SK-N-SH (cell line): ENCODE data around the gene PLD3. TPM values are rescaled to one million over a fixed set of nuclear protein-coding genes. Genes with fewer than 3 reads are reported as not detected.

Experiments
- CTCF ChIA-PET: fragments of 300-600, 350-600 bp; formaldehyde crosslinking; extraction: SDS; loops from one replicate; lab custom pipeline; 2021; lab: Yijun Ruan, JAX
- POLR2A ChIA-PET: fragments of 350-600 bp; sonication (Branson Sonifier 250); formaldehyde crosslinking; extraction: SDS; loops from one replicate; lab custom pipeline; 2020; ENCODE audit warnings: antibody characterized with exemption, inconsistent platforms; lab: Yijun Ruan, JAX
- DNase-seq: peaks from one replicate; pipeline ENCODE4 v3.0.0; 2012
- H2AFZ ChIP-seq: fragments of 200-600 bp; sonication (generic); 2 replicates; pipeline ENCODE4 v1.8.1; 2016; ENCODE audit warnings: antibody characterized with exemption, mild to moderate bottlenecking, low read depth
- H3F3A ChIP-seq: fragments of 200-600 bp; sonication (generic); replicated peaks from 2 replicates; pipeline ENCODE3; 2016; ENCODE audit warnings: antibody characterized with exemption, mild to moderate bottlenecking; ENCODE audit not compliant: insufficient read depth
- H3K27ac ChIP-seq, 2 experiments: fragments of 200-500 bp in 1 of 2; fragments of 200-600 bp in 1 of 2; sonication (Bioruptor generic) in 1 of 2; sonication (generic), shearing (Covaris generic) in 1 of 2; 2 replicates each; pipeline versions ENCODE4 v1.5.1 to v1.6.1; 2014 to 2016; ENCODE audit warnings: low read depth in 2 of 2, inconsistent platforms in 1 of 2, low read length in 1 of 2, mild to moderate bottlenecking in 1 of 2, mixed read lengths in 1 of 2
- H3K27me3 ChIP-seq: fragments of 200-600 bp; sonication (generic), shearing (Covaris generic); 2 replicates; pipeline ENCODE4 v1.6.1; 2016; ENCODE audit warnings: mixed run types; ENCODE audit not compliant: insufficient read depth
- H3K36me3 ChIP-seq, 2 experiments: fragments of 200-500 bp in 1 of 2; fragments of 200-600 bp in 1 of 2; sonication (Bioruptor generic) in 1 of 2; sonication (generic) in 1 of 2; replicated peaks in 1 of 2; 2 replicates each; pipeline versions ENCODE3 to v1.5.1; 2014 to 2016; ENCODE audit warnings: low read length in 1 of 2, mild to moderate bottlenecking in 1 of 2; ENCODE audit not compliant: insufficient read depth in 2 of 2, control insufficient read depth in 1 of 2
- H3K4me1 ChIP-seq, 2 experiments: fragments of 200-500 bp in 1 of 2; fragments of 200-600 bp in 1 of 2; sonication (Bioruptor generic) in 1 of 2; sonication (generic), shearing (Covaris generic) in 1 of 2; 2 replicates each; pipeline versions ENCODE4 v1.5.1 to v1.6.1; 2014 to 2016; ENCODE audit warnings: low read depth in 1 of 2, low read length in 1 of 2, mixed run types in 1 of 2; ENCODE audit not compliant: insufficient read depth in 2 of 2, control insufficient read depth in 1 of 2
- H3K4me2 ChIP-seq: fragments of 200-600 bp; sonication (generic), shearing (Covaris generic); 2 replicates; pipeline ENCODE4 v1.6.1; 2017; ENCODE audit warnings: mixed run types
- H3K4me3 ChIP-seq, 2 experiments: fragments of 200-500 bp in 1 of 2; fragments of 200-600 bp in 1 of 2; sonication (Bioruptor generic) in 1 of 2; sonication (generic), shearing (Covaris generic) in 1 of 2; 2 replicates each; pipeline versions ENCODE4 v1.5.1 to v1.8.1; 2014 to 2016; ENCODE audit warnings: low read depth in 2 of 2, inconsistent platforms in 1 of 2, low read length in 1 of 2, mild to moderate bottlenecking in 1 of 2, mixed read lengths in 1 of 2, moderate library complexity in 1 of 2
- H3K79me2 ChIP-seq: fragments of 200-600 bp; sonication (generic); 2 replicates; pipeline ENCODE4 v1.8.1; 2017; ENCODE audit warnings: mild to moderate bottlenecking; ENCODE audit not compliant: insufficient read depth
- H3K9ac ChIP-seq: fragments of 200-600 bp; sonication (generic); 2 replicates; pipeline ENCODE4 v1.6.1; 2017; ENCODE audit warnings: mixed run types
- H3K9me2 ChIP-seq: fragments of 200-600 bp; sonication (generic); 2 replicates; pipeline ENCODE4 v1.6.1; 2017; ENCODE audit warnings: mixed run types
- H3K9me3 ChIP-seq: fragments of 200-600 bp; sonication (generic); 2 replicates; pipeline ENCODE4 v1.6.1; 2017; ENCODE audit warnings: mixed run types, mild to moderate bottlenecking, moderate library complexity
- H4K20me1 ChIP-seq: fragments of 200-600 bp; sonication (generic); 2 replicates; pipeline ENCODE4 v1.6.1; 2017; ENCODE audit warnings: mild to moderate bottlenecking, mixed run types; ENCODE audit not compliant: insufficient read depth
- CTCF ChIP-seq: fragments of 200-600 bp; sonication (generic); IDR thresholded peaks from 2 replicates; pipeline ENCODE4 v1.6.1; 2017; ENCODE audit warnings: antibody characterized with exemption, mild to moderate bottlenecking, moderate library complexity
- ELF1 ChIP-seq: IDR thresholded peaks from 2 replicates; pipeline ENCODE4 v1.4.0; 2012
- EP300 ChIP-seq, 2 experiments: IDR thresholded peaks; 2 replicates each; pipeline versions ENCODE4 v1.4.0 to v1.6.1; 2012; ENCODE audit warnings: borderline replicate concordance in 1 of 2, low read depth in 1 of 2, low read length in 1 of 2
- EZH2phosphoT487 ChIP-seq: fragments of 200-600 bp; sonication (generic); IDR thresholded peaks from 2 replicates; pipeline ENCODE4 v1.6.1; 2017; ENCODE audit warnings: low read depth, mixed run types, mild to moderate bottlenecking, antibody characterized with exemption, moderate library complexity, borderline replicate concordance
- FOSL2 ChIP-seq: IDR thresholded peaks from 2 replicates; pipeline ENCODE4 v1.4.0; 2012; ENCODE audit warnings: low read depth, mild to moderate bottlenecking, moderate library complexity, borderline replicate concordance
- FOXJ3 ChIP-seq: sonication (generic); formaldehyde crosslinking; IDR thresholded peaks from 2 replicates; pipeline ENCODE4 v1.5.1; 2020; ENCODE audit warnings: mild to moderate bottlenecking, missing genetic modification reagents
- FOXM1 ChIP-seq: IDR thresholded peaks from 2 replicates; pipeline ENCODE4 v1.4.0; 2012; ENCODE audit warnings: low read depth, mild to moderate bottlenecking
- GABPA ChIP-seq: IDR thresholded peaks from 2 replicates; pipeline ENCODE4 v1.4.0; 2012; ENCODE audit warnings: low read depth, mild to moderate bottlenecking
- IRF3 ChIP-seq: fragments of 150-350 bp; IDR thresholded peaks from 2 replicates; pipeline ENCODE4 v1.6.1; 2016; ENCODE audit warnings: mild to moderate bottlenecking, low read depth, low read length
- JUND ChIP-seq: IDR thresholded peaks from 2 replicates; pipeline ENCODE4 v1.4.0; 2012
- MEF2A ChIP-seq: IDR thresholded peaks from 2 replicates; pipeline ENCODE4 v1.4.0; 2012; ENCODE audit warnings: low read depth, borderline replicate concordance
- NFIC ChIP-seq: IDR thresholded peaks from 2 replicates; pipeline ENCODE4 v1.4.0; 2012; ENCODE audit warnings: borderline replicate concordance
- NRF1 ChIP-seq: IDR thresholded peaks from 2 replicates; pipeline ENCODE4 v1.6.1; 2012; ENCODE audit warnings: low read depth, mild to moderate bottlenecking, low read length
- POLR2AphosphoS5 ChIP-seq: IDR thresholded peaks from 2 replicates; pipeline ENCODE4 v1.6.1; 2012; ENCODE audit warnings: low read depth, low read length
- RAD21 ChIP-seq: IDR thresholded peaks from 2 replicates; pipeline ENCODE4 v1.6.1; 2012; ENCODE audit warnings: mild to moderate bottlenecking, low read length
- RXRA ChIP-seq: IDR thresholded peaks from 2 replicates; pipeline ENCODE4 v1.4.0; 2012; ENCODE audit warnings: low read depth, mild to moderate bottlenecking, borderline replicate concordance
- SIN3A ChIP-seq: IDR thresholded peaks from 2 replicates; pipeline ENCODE4 v1.6.1; 2012; ENCODE audit warnings: low read depth, mild to moderate bottlenecking, low read length, moderate library complexity, borderline replicate concordance
- SMC3 ChIP-seq: IDR thresholded peaks from 2 replicates; pipeline ENCODE4 v1.6.1; 2012; ENCODE audit warnings: low read depth, low read length, improper control_type of control experiment
- TCF12 ChIP-seq: IDR thresholded peaks from 2 replicates; pipeline ENCODE4 v1.4.0; 2012
- TEAD4 ChIP-seq: IDR thresholded peaks from 2 replicates; pipeline ENCODE4 v1.4.0; 2012; ENCODE audit warnings: mild to moderate bottlenecking, borderline replicate concordance; ENCODE audit not compliant: insufficient read depth
- USF2 ChIP-seq: fragments of 150-350 bp; IDR thresholded peaks from 2 replicates; pipeline ENCODE4 v1.6.1; 2017; ENCODE audit warnings: antibody characterized with exemption, low read length, low read depth, borderline replicate concordance
- WGBS: methylation state at CpG from one replicate; pipeline ENCODE4 v1.1.6; 2017; ENCODE audit warnings: low lambda C conversion rate; 5-methylcytosine and 5-hydroxymethylcytosine counted together
- polyA plus RNA-seq, 3 experiments: library from polyadenylated mRNA; depleted of rRNA; stranded (reverse); fragments of >200 nt; gene quantifications; 2 replicates each; pipeline ENCODE4 v1.2.3, GENCODE V29; 2012

PLD3 gene
- polyA plus RNA-seq, 1 of the 3 experiments (the other 2 are of a cell fraction), result 511 TPM

GRCh38 chr19:40305403-40305802, 43.1 kb upstream of the PLD3 start:
- Histone ChIP-seq H3F3A (peaks cover 5% of the 10 kb centered on the region), H3K27ac (no peak overlapping the region), H2AFZ (no peak overlapping the region), H3K36me3 (no peaks in the 10 kb centered on the region), H3K27me3 (no peaks in the 10 kb centered on the region), H4K20me1 (no peaks in the 10 kb centered on the region), H3K4me2 (no peak overlapping the region), H3K9me3 (no peaks in the 10 kb centered on the region), H3K9me2 (no peaks in the 10 kb centered on the region), H3K79me2 (no peaks in the 10 kb centered on the region), H3K4me1 (peaks cover 0 to 20% of the 10 kb centered on the region in 2 experiments; a peak in 1 of 4 replicates), H3K4me3 (no peak overlapping the region; a peak in 1 of 4 replicates), H3K9ac (no peak overlapping the region)
- 19% methylated on average over 5 of the region's 5 CpGs for WGBS
- CTCF ChIA-PET, result interaction anchor here (0.5 to 2.1 kb wide), 62 partner anchors 9 to 394 kb away, joined by 3 to 25 read pairs (median 4); partner anchors contain the start of genes AKT2, BLVRB, C19orf47 and PLD3
- POLR2A ChIA-PET, result interaction anchor here (0.7 to 1.0 kb wide), 2 partner anchors 115 to 158 kb away, joined by 4 read pairs; no protein-coding TSS in a partner anchor
- DNase-seq, result peak; percentile 83
- no peak for TF ChIP-seq NFIC
- TF ChIP-seq CTCF, result peak; percentile 89
- TF ChIP-seq IRF3, result no peak
- TF ChIP-seq TCF12, result no peak
- TF ChIP-seq POLR2AphosphoS5, result no peak
- no peak for TF ChIP-seq FOXJ3 (CRISPR knock-in tag)
- TF ChIP-seq SMC3, result peak; percentile 82
- no peak for TF ChIP-seq TEAD4
- TF ChIP-seq RXRA, result no peak
- TF ChIP-seq RAD21, result peak; percentile 91
- no peak for TF ChIP-seq JUND
- TF ChIP-seq ELF1, result no peak
- no peak for TF ChIP-seq USF2
- TF ChIP-seq NRF1, result no peak
- TF ChIP-seq FOSL2, result no peak
- TF ChIP-seq EP300 (IDR thresholded peaks at IDR 0.05; ENCODE audit: borderline replicate concordance in 1 of 2, low read depth in 1 of 2, low read length in 1 of 2), result no peak
- no peak for TF ChIP-seq MEF2A
- no peak for TF ChIP-seq SIN3A
- TF ChIP-seq FOXM1, result no peak
- TF ChIP-seq GABPA, result no peak
- TF ChIP-seq EZH2phosphoT487, result no peak
